Endothelial cell of umbilical vein (primary cell): ENCODE measurements around the gene TOMM7. TPM values are rescaled to one million over a fixed set of nuclear protein-coding genes. Genes with fewer than 3 reads are reported as not detected.

Source experiments
- BruUV-seq: library from RNA; stranded (reverse); fragments of 400-500 nt; replicated peaks from 2 replicates; lab custom pipeline; 2021; lab: Mats Ljungman, UMichigan
- CTCF ChIA-PET: fragments of 300-600, 350-600 bp; sonication (Branson Sonifier 250); formaldehyde crosslinking; loops from one replicate; lab custom pipeline; 2021; ENCODE audit warnings: antibody characterized with exemption, inconsistent platforms; lab: Charles Lee
- POLR2A ChIA-PET: fragments of 300-600, 350-600 bp; sonication (Branson Sonifier 250); formaldehyde crosslinking; loops from one replicate; lab custom pipeline; 2021; ENCODE audit warnings: antibody characterized with exemption, inconsistent platforms; lab: Charles Lee
- DNase-seq: peaks from one replicate; pipeline ENCODE4 v3.0.0-alpha.2; 2011; ENCODE audit warnings: low read depth, low spot score
- FAIRE-seq: peaks from 2 replicates; lab custom pipeline; 2011; peaks lifted over from hg19 to GRCh38; lab: Jason Lieb, UNC
- H2AFZ ChIP-seq: 2 replicates; pipeline ENCODE4 v1.6.0; 2012; ENCODE audit warnings: low read depth, low read length, control low read depth, inconsistent platforms
- H3K27ac ChIP-seq: 2 replicates; pipeline ENCODE4 v1.5.1; 2011; ENCODE audit warnings: low read depth, mild to moderate bottlenecking, control low read depth, low read length, moderate library complexity; ENCODE audit not compliant: insufficient read depth
- H3K27me3 ChIP-seq, 2 experiments: 2 replicates each; pipeline versions ENCODE4 v1.6.0 to v1.6.1; 2011; ENCODE audit warnings: low read length in 2 of 2, mixed read lengths in 1 of 2; ENCODE audit not compliant: control insufficient read depth in 2 of 2, insufficient read depth in 2 of 2
- H3K36me3 ChIP-seq, 2 experiments: 2 replicates in 1 of 2; 3 replicates in 1 of 2; pipeline ENCODE4 v1.5.1; 2011; ENCODE audit warnings: low read length in 2 of 2, mild to moderate bottlenecking in 1 of 2, moderate library complexity in 1 of 2; ENCODE audit not compliant: control insufficient read depth in 2 of 2, insufficient read depth in 2 of 2; ENCODE audit errors: extremely low read depth in 1 of 2
- H3K4me1 ChIP-seq: 3 replicates; pipeline ENCODE4 v1.5.1; 2011; ENCODE audit warnings: mild to moderate bottlenecking, low read length; ENCODE audit not compliant: control insufficient read depth, insufficient read depth; ENCODE audit errors: extremely low read depth
- H3K4me2 ChIP-seq: 2 replicates; pipeline ENCODE4 v1.6.1; 2011; ENCODE audit warnings: low read length, control low read depth, mixed read lengths; ENCODE audit not compliant: insufficient read depth
- H3K4me3 ChIP-seq, 3 experiments: fragments of 200-600 bp in 1 of 3; sonication (generic), shearing (Covaris generic) in 1 of 3; replicated peaks in 1 of 3; 2 replicates each; pipeline ENCODE4 v1.5.1; 2011 to 2016; ENCODE audit warnings: control low read depth in 3 of 3, low read length in 3 of 3, mild to moderate bottlenecking in 2 of 3, inconsistent platforms in 1 of 3, low read depth in 1 of 3, moderate library complexity in 1 of 3; ENCODE audit not compliant: insufficient read depth in 1 of 3
- H3K79me2 ChIP-seq: 2 replicates; pipeline ENCODE4 v1.6.0; 2012; ENCODE audit warnings: low read length, inconsistent platforms; ENCODE audit not compliant: control insufficient read depth, insufficient read depth
- H3K9ac ChIP-seq: replicated peaks from 2 replicates; pipeline ENCODE3; 2011; ENCODE audit warnings: low read length, control low read depth; ENCODE audit not compliant: insufficient read depth; ENCODE audit errors: extremely low read depth
- H3K9me1 ChIP-seq: replicated peaks from 3 replicates; pipeline ENCODE4 v1.6.0; 2011; ENCODE audit warnings: mild to moderate bottlenecking, low read length; ENCODE audit not compliant: control insufficient read depth, insufficient read depth; ENCODE audit errors: extremely low read depth
- H3K9me3 ChIP-seq: replicated peaks from 2 replicates; pipeline ENCODE4 v1.5.1; 2012; ENCODE audit warnings: low read length, inconsistent platforms; ENCODE audit not compliant: control insufficient read depth, insufficient read depth
- H4K20me1 ChIP-seq: replicated peaks from 2 replicates; pipeline ENCODE3; 2011; ENCODE audit warnings: mild to moderate bottlenecking, low read length; ENCODE audit not compliant: control insufficient read depth, insufficient read depth; ENCODE audit errors: extremely low read depth
- CTCF ChIP-seq, 2 donors: IDR thresholded peaks; 1 replicate in 1 of 2; 2 replicates in 1 of 2; pipeline ENCODE4 v1.5.1; 2011; ENCODE audit warnings: low read length in 2 of 2, mild to moderate bottlenecking in 2 of 2, moderate library complexity in 2 of 2, control low read depth in 1 of 2, inconsistent platforms in 1 of 2, low read depth in 1 of 2; ENCODE audit not compliant: insufficient read depth in 1 of 2; ENCODE audit errors: extremely low read depth in 1 of 2
- EZH2 ChIP-seq: IDR thresholded peaks from 2 replicates; pipeline ENCODE4 v1.6.1; 2012; ENCODE audit warnings: borderline replicate concordance, low read depth, mild to moderate bottlenecking, moderate library complexity, low read length, inconsistent platforms; ENCODE audit not compliant: severe bottlenecking
- FOS ChIP-seq: IDR thresholded peaks from 2 replicates; pipeline ENCODE4 v1.6.1; 2011; ENCODE audit warnings: mild to moderate bottlenecking, low read length, moderate library complexity, borderline replicate concordance; ENCODE audit not compliant: insufficient read depth
- GATA2 ChIP-seq: IDR thresholded peaks from 2 replicates; pipeline ENCODE4 v1.7.0; 2011; ENCODE audit warnings: low read depth, mild to moderate bottlenecking, moderate library complexity, mixed read lengths, low read length; ENCODE audit not compliant: insufficient read length, insufficient read depth
- JUN ChIP-seq: IDR thresholded peaks from 2 replicates; pipeline ENCODE4 v1.6.1; 2011; ENCODE audit warnings: borderline replicate concordance, low read depth; ENCODE audit not compliant: insufficient read length, insufficient read depth
- MAX ChIP-seq: IDR thresholded peaks from 2 replicates; pipeline ENCODE4 v1.6.1; 2011; ENCODE audit not compliant: insufficient read depth, insufficient read length
- MYC ChIP-seq: IDR thresholded peaks from one replicate; pipeline ENCODE4 v1.6.1; 2011; ENCODE audit warnings: mild to moderate bottlenecking, low read depth, low read length
- POLR2A ChIP-seq: IDR thresholded peaks from 2 replicates; pipeline ENCODE4 v1.6.1; 2012; ENCODE audit warnings: low read depth, mild to moderate bottlenecking, control low read depth, low read length
- POLR2AphosphoS5 ChIP-seq: IDR thresholded peaks from 2 replicates; pipeline ENCODE4 v1.6.1; 2012; ENCODE audit warnings: low read depth, mild to moderate bottlenecking, control low read depth, low read length, moderate library complexity; ENCODE audit not compliant: insufficient read depth
- dilution Hi-C: fragments of 300-500 bp; cut with MboI; formaldehyde crosslinking; loops from one replicate; pipeline ENCODE4 v1.15.0; 2019; ENCODE audit warnings: low sequenced_read_pairs; ENCODE audit not compliant: extremely low pct_ligation_motif_present
- intact Hi-C: fragments of 100-400 bp; cut with micrococcal nuclease; formaldehyde crosslinking; loops from one replicate; pipeline ENCODE4 v1.10.0; 2022
- polyA plus RNA-seq, 4 experiments: library from polyadenylated mRNA; depleted of rRNA in 3 of 4; stranded (reverse) in 3 of 4; unstranded in 1 of 4; fragments of >200 nt; gene quantifications; 2 replicates each; pipeline versions ENCODE4 v1.2.1 to v1.2.3, GENCODE V29; 2011 to 2012; ENCODE audit warnings: missing spikeins in 1 of 4
- total RNA-seq: library from RNA; stranded (reverse); gene quantifications from 2 replicates; pipeline ENCODE4 v1.2.3, GENCODE V29; 2021

TOMM7 gene
- total and polyA plus RNA-seq, 2 donors (not counting 3 experiments of a cell fraction or from before 2014, with no cell fraction given), result 185 to 528 TPM

- Histone ChIP-seq H3K4me3 (no peak overlapping the region), H3K9me1 (no peaks in the 10 kb centered on the region), H3K9ac (no peak overlapping the region), H4K20me1 (no peaks in the 10 kb centered on the region), H3K4me2 (no peak overlapping the region), H3K4me1 (peaks cover 5% of the 10 kb centered on the region), H3K27me3 (no peaks in the 10 kb centered on the region), H3K9me3 (no peaks in the 10 kb centered on the region), H3K79me2 (no peaks in the 10 kb centered on the region), H2AFZ (no peak overlapping the region), H3K36me3 (no peaks in the 10 kb centered on the region), H3K27ac (no peak overlapping the region)
- no TSS peak for BruUV-seq
- intact Hi-C loops (no loop called here), dilution Hi-C loops (no loop called here)
- ChIA-PET CTCF (interaction anchor here (0.9 to 1.4 kb wide), 4 partner anchors 12 to 188 kb away, joined by 3 to 5 read pairs (median 4); no protein-coding TSS in a partner anchor), POLR2A (interaction anchor here (0.7 kb wide), 1 partner anchor 54 kb away, joined by 13 read pairs; no protein-coding TSS in a partner anchor)
- TF ChIP-seq POLR2AphosphoS5 (no peak), CTCF (IDR thresholded peaks at IDR 0.05; ENCODE audit: extremely low read depth in 1 of 2, insufficient read depth in 1 of 2, low read depth in 1 of 2, low read length in 2 of 2) (no peak), GATA2 (no peak), JUN (no peak), MAX (no peak), EZH2 (no peak), MYC (no peak), POLR2A (no peak), FOS (no peak)
- DNase-seq (no peak), FAIRE-seq (no peak)
These were observed 44.9 kb upstream of the TOMM7 start for GRCh38 chr7:22867589-22867988.
